ENCODE results near the gene DCAF8L2.
"Not testable (repeated sequence)": the region's sequence is repeated elsewhere in the genome, so short reads cannot be mapped to it uniquely, and the experiment has no call there.

Gene DCAF8L2

DNA sequence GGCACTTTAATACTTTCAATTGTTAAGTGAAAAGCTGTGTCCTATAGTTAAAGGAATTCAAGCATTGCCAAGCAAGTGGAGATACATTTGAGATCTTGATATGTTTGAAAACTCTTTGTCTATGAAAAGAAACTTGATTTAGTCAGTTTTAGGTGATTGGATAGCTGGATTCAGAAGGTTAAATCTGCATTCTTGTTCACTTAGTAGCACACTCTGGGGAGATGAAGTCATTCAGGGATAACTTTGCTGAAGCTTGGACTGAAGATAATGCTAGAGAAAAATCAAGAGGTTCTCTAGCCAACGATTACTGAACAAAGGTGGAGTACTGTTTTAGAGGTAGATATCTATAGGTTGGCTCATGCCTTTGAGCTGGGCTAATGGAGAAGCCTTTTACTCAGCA, 90.6 kb downstream of the DCAF8L2 start:
- DNase-seq, result peak; percentile 56

DNA sequence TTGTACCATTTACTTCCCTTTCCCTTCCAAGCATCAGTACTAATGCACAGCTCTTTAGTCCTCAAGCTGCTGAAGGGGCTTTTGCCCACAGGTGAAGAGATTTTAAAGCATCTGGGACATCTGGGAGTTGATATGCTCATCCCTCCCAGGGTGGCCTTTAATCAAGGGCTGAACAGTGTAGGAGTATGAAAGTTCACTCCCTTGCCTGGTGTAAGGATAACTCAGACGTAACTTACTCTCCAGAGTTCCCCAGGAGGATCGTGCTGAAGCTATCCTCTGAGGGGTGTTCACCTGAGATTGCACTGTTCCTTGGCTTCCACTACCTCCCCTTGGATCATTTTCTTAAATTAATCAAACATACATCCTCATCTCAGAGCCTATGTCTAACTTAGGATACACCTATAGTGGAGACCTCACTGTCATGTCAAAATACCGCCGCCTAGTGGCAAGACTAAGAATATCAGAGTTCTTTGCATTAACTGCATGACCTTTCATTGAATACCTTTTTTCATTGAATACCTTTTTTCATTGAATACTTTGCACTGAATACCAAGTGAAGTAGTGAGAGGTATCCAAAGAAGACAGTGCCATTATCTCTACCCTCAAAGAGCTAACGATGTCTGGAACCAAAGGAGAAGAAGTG, 93.5 kb downstream of the DCAF8L2 start:
- not testable (repeated sequence) for DNase-seq

DNA sequence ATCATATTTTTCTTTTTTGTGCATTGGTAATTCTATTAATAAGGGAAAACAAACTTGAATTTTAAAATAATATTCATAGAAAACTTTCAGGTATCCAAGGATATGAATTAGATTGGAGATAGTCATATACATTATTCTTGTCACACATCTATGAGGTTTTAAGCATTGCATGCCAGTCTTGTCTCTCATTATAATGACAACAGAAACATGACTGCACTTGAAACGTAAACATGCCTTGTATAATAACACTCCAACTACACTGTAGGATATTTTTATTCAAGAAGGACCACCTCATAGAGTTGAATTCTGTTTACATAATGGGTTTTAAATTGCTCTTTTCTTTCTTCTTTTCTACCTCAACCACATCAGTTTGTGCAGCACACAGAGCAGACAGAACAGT, 104.5 kb downstream of the DCAF8L2 start:
- no peak for DNase-seq

DNA sequence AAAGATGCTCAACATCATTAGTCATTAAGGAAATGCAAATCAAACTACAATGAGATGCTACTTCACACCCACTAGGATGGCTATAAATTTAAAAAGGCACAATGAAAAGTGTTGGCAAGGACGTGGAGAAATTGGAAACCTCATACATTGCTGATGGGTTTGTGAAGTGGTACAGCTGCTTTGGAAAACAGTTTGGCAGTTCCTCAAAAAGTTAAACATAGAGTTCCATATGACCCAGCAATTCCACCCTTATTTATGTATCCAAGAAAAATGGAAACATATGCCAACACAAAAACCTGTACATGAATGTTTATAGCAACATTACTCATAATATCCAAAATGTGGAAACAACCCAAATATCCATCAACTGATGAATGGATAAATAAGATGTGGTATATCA, 116.4 kb downstream of the DCAF8L2 start:
- DNase-seq, result no peak

DNA sequence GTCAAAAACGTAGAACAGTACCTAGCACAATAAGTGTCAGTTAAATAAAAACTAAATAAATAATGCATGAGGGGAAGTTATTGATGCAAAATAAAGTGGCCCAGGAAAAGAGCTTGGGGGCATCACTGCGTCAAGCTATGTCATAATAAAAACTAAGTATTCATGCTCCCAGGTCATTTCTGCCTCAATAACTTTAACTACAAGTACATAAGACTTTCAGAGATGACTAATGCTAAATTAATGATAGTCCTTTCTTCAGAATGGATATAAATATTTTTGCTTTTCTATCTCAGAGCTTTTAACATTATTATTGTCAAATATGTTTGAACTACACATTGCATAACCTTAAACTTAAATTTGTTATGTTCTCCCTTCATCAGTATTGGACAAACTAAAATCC, 125.5 kb downstream of the DCAF8L2 start:
- no peak for DNase-seq

DNA sequence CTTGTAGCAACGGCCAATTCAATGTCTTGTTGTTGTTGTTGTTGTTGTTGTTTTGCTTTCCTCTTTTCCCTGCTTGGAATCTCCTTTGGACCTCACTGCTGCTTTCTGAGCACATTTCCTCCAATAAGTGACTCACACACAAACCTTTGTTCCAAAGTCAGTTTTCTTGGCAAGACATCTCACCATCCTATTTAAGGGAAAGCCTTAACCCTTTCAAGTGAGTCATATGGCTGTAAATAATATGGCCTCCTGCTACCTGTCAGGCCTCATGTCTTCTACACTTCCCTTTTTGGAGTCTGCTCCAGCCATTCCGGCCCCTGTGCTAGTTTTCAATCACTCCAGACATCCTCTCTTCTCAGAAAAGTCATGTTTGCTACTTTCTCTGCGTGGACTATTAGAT, 138.1 kb downstream of the DCAF8L2 start:
- peak; percentile 18 for DNase-seq

DNA sequence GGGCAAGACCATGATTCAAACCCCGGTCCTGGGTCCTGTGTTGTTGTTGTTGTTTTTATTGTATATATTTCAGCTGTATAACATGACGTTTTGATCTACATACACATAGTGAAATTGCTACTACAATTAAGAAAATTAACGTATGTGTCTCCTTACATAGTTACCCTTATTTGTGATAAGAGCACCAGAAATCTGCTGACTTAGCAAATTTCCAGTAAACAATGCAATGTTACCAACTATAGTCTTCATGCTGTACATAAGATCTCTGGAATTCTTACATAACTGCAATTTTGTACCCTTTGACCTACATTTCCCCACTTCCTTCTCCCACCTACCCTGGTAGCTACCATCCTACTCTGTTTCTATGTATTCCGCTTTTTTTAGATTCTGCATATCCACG, 141.8 kb downstream of the DCAF8L2 start:
- no peak for DNase-seq

DNA sequence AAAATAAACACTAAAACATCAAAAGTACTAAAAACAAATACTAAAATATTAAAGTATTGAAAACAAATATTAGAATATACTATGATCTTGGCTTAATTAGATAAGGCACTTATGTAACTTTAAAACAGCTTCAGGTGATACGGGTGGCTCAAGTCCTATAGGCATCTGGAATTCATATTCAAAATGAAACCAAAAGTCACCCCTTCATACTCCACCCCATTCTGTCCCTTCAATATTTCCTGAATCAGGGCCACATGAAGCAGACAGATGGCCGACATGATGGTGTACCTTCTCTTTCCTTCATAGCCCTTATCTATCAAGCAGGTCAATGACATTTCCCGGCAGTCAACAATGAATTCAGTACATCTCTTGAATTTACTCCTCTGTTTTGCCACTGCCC, 145.8 kb downstream of the DCAF8L2 start:
- DNase-seq, result no peak

DNA sequence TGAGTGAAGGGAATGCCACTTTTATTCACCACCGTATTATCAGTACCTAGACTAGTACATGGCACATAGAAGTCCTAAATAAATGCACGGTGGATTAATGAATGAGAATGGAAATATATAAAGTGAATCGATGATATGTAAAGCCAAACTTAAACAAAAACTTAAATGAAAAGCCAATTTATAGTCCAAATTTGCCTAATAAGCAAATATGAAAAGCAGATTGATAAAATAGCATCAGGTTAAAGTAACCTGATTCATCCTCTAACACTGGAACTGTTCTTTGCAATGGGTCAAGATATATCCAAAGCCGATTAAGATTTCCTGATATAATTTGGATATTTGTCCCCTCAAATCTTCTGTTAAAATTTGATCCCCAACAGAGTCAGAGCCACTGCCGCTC, 150.8 kb downstream of the DCAF8L2 start:
- no peak for DNase-seq

DNA sequence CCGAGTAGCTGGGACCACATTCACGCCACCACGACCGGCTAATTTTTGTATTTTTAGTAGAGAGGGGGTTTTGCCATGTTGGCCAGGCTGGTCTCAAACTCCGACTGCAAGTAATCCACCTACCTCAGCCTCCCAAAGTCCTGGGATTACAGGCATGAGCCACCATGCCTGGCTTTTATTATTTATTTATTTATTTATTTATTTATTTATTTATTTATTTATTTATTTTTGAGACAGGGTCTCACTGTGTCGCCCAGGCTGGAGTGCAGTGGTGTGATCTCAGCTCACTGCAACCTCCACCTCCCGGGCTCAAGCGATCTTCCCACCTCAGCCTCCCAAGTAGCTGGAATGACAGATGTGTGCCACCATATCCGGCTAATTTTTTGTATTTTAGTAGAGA, 153.4 kb downstream of the DCAF8L2 start:
- DNase-seq, result not testable (repeated sequence)

DNA sequence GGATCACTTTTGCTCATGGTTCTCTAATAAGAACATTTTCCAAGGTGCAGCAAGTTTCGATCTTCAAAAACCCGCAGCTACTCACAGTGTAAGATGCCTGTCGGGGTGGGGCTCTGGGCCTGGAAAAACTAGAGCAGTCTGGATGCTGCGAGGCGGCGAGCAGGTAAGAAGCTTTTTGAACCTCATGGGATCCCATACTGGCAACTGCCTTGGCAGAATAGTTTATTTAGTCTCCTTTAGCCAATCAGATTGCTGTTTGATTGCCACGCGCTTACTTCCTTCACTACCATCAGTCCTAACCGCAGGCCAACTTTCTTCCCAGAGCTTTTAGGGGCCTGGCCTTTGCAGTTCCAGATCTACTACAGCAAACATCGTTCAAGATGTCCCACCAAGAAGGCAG, 156.4 kb downstream of the DCAF8L2 start:
- DNase-seq, result no peak

DNA sequence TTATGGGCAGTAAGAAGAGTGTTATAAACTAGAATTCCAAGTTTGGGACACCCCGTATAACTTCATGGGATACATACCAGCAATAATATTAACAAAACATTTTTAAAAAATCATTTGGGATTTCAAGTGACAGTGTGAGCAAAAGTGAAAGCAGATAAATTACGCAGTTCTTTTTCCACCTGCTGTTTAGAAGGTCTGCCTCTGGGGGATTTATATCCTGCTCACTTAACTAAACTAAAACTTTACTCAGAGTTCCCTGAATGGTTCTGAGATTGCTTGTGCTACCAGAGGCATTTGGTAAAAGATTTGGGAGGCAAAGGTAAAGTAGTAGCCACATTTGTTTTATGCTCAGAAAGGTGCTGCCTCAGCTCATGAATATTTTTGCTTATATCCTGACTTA, 160.2 kb downstream of the DCAF8L2 start:
- not testable (repeated sequence) for DNase-seq

DNA sequence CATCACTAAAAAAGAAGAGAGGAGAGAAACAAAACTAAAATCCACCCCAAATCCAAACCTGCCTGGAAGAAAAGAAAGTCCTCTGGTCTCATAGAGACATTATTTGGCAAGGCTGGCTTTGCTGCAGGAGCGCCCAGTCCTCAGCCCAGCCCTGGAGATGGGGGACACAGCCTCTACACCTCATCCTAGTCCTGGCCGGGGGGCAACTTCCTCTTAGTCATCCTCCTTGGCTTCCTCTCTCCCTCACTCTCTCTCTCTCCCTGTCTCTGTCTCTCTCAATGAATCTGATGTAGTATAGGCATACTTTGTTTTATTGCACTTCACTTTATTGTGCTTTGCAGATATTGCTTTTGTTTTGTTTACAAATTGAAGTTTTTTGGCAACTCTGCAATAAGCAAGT, 161.8 kb downstream of the DCAF8L2 start:
- DNase-seq, result peak; percentile 9

DNA sequence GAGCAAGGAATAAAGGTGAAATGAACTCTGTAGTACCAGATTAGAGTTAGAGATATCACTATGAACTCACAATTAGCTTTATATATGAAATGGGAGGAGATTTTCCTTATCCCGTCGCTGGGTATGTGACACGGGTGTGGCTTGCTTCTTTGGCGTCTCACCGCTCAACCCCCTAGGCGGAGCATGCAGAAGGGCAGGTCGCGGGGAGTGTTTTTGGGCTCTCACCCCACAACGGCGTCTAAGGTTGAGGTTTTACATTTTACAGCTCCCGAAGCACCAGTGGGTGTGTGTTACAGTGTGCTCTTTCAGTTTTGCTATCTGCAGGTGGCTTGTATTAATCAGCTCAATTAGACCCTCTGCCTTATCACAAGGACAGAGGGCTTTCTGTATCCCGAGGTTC, 175.6 kb downstream of the DCAF8L2 start:
- no peak for DNase-seq

DNA sequence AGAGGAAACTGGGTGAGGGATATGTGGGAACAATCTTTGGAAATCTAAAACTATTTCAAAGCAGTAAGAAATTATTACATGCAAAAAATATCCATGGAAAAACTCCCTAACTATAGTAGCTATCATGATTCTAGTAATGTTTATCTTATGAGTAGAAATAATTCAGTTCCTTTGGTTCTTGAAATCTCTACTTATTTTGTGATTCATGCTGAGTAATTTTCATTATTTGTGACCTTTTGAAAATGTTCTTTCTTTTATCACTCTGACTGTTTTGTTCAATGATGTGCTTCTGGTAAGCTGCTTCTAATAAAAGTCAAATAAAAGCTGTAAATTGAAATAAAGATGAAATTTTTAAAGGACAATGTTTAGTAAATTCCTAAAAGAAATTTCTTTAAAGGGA, 177.2 kb downstream of the DCAF8L2 start:
- no peak for DNase-seq

DNA sequence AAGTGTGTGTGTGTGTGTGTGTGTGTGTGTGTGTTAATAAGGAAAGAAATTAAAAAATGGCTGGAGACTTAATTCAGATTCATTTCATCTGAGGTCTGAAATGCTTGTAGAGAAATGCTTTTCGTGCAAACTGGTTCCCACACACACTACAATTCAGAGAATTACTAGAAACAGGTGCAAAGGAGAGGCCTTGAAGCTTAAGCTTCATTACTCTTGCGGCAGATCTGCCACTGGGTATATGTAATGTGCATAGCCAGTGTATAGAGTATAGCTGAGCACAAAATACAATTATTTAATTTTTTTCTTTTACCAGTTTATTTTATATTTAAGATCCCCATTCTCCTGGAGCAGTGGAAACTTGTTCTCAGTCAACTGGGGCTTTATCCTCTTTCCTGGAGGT, 185.8 kb downstream of the DCAF8L2 start:
- DNase-seq, result no peak

DNA sequence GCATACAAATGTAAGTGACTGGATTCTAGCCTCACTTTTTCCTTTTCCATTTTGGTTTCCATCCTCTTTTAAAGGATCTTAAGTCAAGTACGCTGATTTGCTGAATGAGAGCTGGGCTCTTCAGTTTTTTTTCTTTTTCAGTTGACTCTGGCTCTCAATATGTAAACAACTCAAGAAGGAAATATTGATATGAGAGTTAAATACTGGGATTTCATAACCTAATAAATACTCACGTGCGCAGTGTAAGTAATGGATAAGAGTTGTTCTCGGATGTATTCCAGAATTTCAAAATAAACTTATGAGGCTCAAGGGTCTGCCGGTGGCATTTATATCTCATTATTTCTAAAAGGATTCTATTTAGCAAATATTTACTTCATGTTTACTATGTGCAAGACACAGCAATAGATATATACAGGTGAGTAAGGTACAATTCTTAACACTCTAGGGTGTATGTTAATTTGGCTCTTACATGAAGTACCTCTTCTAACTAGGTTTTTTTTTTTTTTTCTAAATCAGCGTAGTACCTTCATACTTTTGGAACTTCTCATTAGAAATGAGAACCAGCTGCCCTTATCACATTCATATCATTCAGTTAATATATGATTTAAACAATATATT, 206.6 kb downstream of the DCAF8L2 start:
- DNase-seq, result no peak

DNA sequence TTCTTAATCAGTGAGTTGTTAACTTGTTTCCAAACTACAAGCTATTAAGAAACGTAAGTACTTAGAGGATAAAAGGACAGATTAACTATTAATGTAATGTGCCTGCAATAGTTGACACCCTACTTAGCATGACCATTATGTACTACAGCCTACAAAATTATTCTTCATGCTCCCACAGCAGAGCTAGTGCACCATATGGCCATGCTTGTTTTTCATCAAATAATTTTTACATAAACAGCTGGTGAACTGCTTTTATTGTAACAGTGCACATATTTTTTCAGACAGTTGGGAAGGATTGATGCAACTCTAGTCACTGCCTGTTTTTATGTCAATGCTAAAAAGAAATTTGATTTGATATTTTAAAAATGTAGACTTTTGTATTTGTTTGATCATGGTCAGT, 207.4 kb downstream of the DCAF8L2 start:
- no peak for DNase-seq

Measured in NCI-H226 (cell line).